Measurements from ENCODE around the gene PLCD1.

GRCh38 chr3:37968813-37969595, 60.4 kb downstream of the PLCD1 start:
- TF ChIP-seq, protein P1, sequence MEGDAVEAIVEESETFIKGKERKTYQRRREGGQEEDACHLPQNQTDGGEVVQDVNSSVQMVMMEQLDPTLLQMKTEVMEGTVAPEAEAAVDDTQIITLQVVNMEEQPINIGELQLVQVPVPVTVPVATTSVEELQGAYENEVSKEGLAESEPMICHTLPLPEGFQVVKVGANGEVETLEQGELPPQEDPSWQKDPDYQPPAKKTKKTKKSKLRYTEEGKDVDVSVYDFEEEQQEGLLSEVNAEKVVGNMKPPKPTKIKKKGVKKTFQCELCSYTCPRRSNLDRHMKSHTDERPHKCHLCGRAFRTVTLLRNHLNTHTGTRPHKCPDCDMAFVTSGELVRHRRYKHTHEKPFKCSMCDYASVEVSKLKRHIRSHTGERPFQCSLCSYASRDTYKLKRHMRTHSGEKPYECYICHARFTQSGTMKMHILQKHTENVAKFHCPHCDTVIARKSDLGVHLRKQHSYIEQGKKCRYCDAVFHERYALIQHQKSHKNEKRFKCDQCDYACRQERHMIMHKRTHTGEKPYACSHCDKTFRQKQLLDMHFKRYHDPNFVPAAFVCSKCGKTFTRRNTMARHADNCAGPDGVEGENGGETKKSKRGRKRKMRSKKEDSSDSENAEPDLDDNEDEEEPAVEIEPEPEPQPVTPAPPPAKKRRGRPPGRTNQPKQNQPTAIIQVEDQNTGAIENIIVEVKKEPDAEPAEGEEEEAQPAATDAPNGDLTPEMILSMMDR (IDR thresholded peaks at IDR 0.05; ENCODE audit: low read depth, low read length): no peak
- no peak for TF ChIP-seq EZH2phosphoT487 (IDR thresholded peaks at IDR 0.05; ENCODE audit: low read depth)

All from OCI-LY3 (cell line).